Liver (tissue), 9 donors: ENCODE data around the gene NFRKB. TPM values are rescaled to one million over a fixed set of nuclear protein-coding genes. Genes with fewer than 3 reads are reported as not detected.

Source experiments
- DNase-seq: peaks from one replicate; pipeline ENCODE4 v3.0.0-alpha.2; 2017; ENCODE audit warnings: low spot score
- H3K27ac ChIP-seq, 2 donors: one replicate each; pipeline ENCODE4 v1.7.0; 2013; ENCODE audit warnings: inconsistent platforms in 2 of 2, low read length in 2 of 2, control low read depth in 1 of 2, low read depth in 1 of 2, mild to moderate bottlenecking in 1 of 2
- H3K27me3 ChIP-seq, 4 donors: one replicate each; pipeline versions ENCODE4 v1.6.1 to v1.7.0; 2013; ENCODE audit warnings: low read length in 3 of 4, inconsistent platforms in 1 of 4, mild to moderate bottlenecking in 1 of 4, moderate library complexity in 1 of 4; ENCODE audit not compliant: control insufficient read depth in 4 of 4, insufficient read depth in 4 of 4
- H3K36me3 ChIP-seq, 4 donors: one replicate each; pipeline versions ENCODE4 v1.6.1 to v1.7.0; 2013; ENCODE audit warnings: low read length in 3 of 4, mild to moderate bottlenecking in 3 of 4, low read depth in 1 of 4, moderate library complexity in 1 of 4; ENCODE audit not compliant: control insufficient read depth in 4 of 4, insufficient read depth in 3 of 4
- H3K4me1 ChIP-seq, 4 donors: one replicate each; pipeline versions ENCODE4 v1.6.1 to v1.7.0; 2013; ENCODE audit warnings: low read length in 3 of 4, mild to moderate bottlenecking in 3 of 4, moderate library complexity in 1 of 4; ENCODE audit not compliant: control insufficient read depth in 4 of 4, insufficient read depth in 4 of 4
- H3K4me3 ChIP-seq, 3 donors: one replicate each; pipeline versions ENCODE4 v1.6.1 to v1.7.0; 2013; ENCODE audit warnings: low read length in 3 of 3, control low read depth in 1 of 3, low read depth in 1 of 3, mild to moderate bottlenecking in 1 of 3
- H3K9ac ChIP-seq, 2 donors: one replicate each; pipeline ENCODE4 v1.7.0; 2013; ENCODE audit warnings: low read length in 2 of 2, mild to moderate bottlenecking in 2 of 2, moderate library complexity in 2 of 2, control low read depth in 1 of 2, low read depth in 1 of 2
- H3K9me3 ChIP-seq, 4 donors: one replicate each; pipeline versions ENCODE4 v1.6.1 to v1.7.0; 2013; ENCODE audit warnings: low read length in 3 of 4; ENCODE audit not compliant: control insufficient read depth in 4 of 4
- ATF3 ChIP-seq: IDR thresholded peaks from 2 replicates; pipeline ENCODE4 v1.6.1; 2016; ENCODE audit warnings: antibody characterized with exemption
- CTCF ChIP-seq: fragments of 150-350 bp; IDR thresholded peaks from 2 replicates; pipeline ENCODE4 v1.5.1; 2017; ENCODE audit warnings: improper control_type of control experiment, low read depth, low read length; ENCODE audit not compliant: missing input control
- EGR1 ChIP-seq, 2 donors: IDR thresholded peaks; 2 replicates each; pipeline ENCODE4 v1.6.1; 2016 to 2018; ENCODE audit warnings: antibody characterized with exemption in 2 of 2, low read depth in 2 of 2
- FOXA1 ChIP-seq: IDR thresholded peaks from 2 replicates; pipeline ENCODE4 v1.6.1; 2016; ENCODE audit warnings: antibody characterized with exemption
- FOXA2 ChIP-seq: IDR thresholded peaks from 2 replicates; pipeline ENCODE4 v1.6.1; 2016; ENCODE audit warnings: antibody characterized with exemption
- GABPA ChIP-seq, 2 donors: IDR thresholded peaks in 1 of 2; conservative IDR thresholded peaks in 1 of 2; 2 replicates each; pipeline ENCODE4 v1.6.1; 2016; ENCODE audit warnings: antibody characterized with exemption in 2 of 2, mild to moderate bottlenecking in 1 of 2, moderate library complexity in 1 of 2
- HNF4A ChIP-seq, 2 donors: conservative IDR thresholded peaks; 2 replicates each; pipeline ENCODE4 v1.6.1; 2016; ENCODE audit warnings: antibody characterized with exemption in 2 of 2, mild to moderate bottlenecking in 2 of 2
- HNF4G ChIP-seq: IDR thresholded peaks from 2 replicates; pipeline ENCODE4 v1.6.1; 2016; ENCODE audit warnings: antibody characterized with exemption
- JUND ChIP-seq, 2 donors: IDR thresholded peaks; 2 replicates each; pipeline ENCODE4 v1.6.1; 2016; ENCODE audit warnings: antibody characterized with exemption in 2 of 2
- NR2F2 ChIP-seq: IDR thresholded peaks from 2 replicates; pipeline ENCODE4 v1.6.1; 2016; ENCODE audit warnings: antibody characterized with exemption
- RAD21 ChIP-seq, 2 donors: IDR thresholded peaks; 2 replicates each; pipeline ENCODE4 v1.6.1; 2016; ENCODE audit warnings: antibody characterized with exemption in 2 of 2, mild to moderate bottlenecking in 2 of 2
- RXRA ChIP-seq, 2 donors: IDR thresholded peaks; 2 replicates each; pipeline ENCODE4 v1.6.1; 2017 to 2018; ENCODE audit warnings: antibody characterized with exemption in 2 of 2, mild to moderate bottlenecking in 1 of 2
- SP1 ChIP-seq: IDR thresholded peaks from 2 replicates; pipeline ENCODE4 v1.6.1; 2018; ENCODE audit warnings: antibody characterized with exemption, mild to moderate bottlenecking
- TAF1 ChIP-seq: conservative IDR thresholded peaks from 2 replicates; pipeline ENCODE4 v1.6.1; 2016; ENCODE audit warnings: antibody characterized with exemption, mild to moderate bottlenecking
- YY1 ChIP-seq: IDR thresholded peaks from 2 replicates; pipeline ENCODE4 v1.6.1; 2016; ENCODE audit warnings: antibody characterized with exemption, mild to moderate bottlenecking
- ZBTB33 ChIP-seq: IDR thresholded peaks from 2 replicates; pipeline ENCODE4 v1.6.1; 2016; ENCODE audit warnings: antibody characterized with exemption
- WGBS: extraction: QIAGEN DNeasy Blood & Tissue Kit; methylation state at CpG from one replicate; pipeline ENCODE4 v1.1.7; 2013; 5-methylcytosine and 5-hydroxymethylcytosine counted together
- polyA plus RNA-seq, 2 donors: library from polyadenylated mRNA; stranded (reverse) in 1 of 2; unstranded in 1 of 2; fragments of 200-250 nt in 1 of 2; fragments of >200 nt in 1 of 2; fragmentation: Nextera tagmentation in 1 of 2; extraction: Ambion mirVana in 1 of 2; gene quantifications; one replicate each; pipeline versions ENCODE4 v1.2.1 to v1.2.3, GENCODE V29; 2013 to 2015
- total RNA-seq, 2 donors: library from RNA; depleted of rRNA; stranded (reverse); fragments of >200 nt; gene quantifications; one replicate each; pipeline ENCODE4 v1.2.3, GENCODE V29; 2014
- TF ChIP-seq, protein P1 (sequence below): IDR thresholded peaks from 2 replicates; pipeline ENCODE4 v1.6.1; 2016; ENCODE audit warnings: antibody characterized with exemption, mild to moderate bottlenecking
- donor health status: healthy.
- donor health status: healthy.
- donor health status: healthy.
- donor health status: healthy.
- donor health status: healthy.

The NFRKB gene
- total and polyA plus RNA-seq, 4 donors: 5.2 to 20.1 (median 8.9) TPM

DNA sequence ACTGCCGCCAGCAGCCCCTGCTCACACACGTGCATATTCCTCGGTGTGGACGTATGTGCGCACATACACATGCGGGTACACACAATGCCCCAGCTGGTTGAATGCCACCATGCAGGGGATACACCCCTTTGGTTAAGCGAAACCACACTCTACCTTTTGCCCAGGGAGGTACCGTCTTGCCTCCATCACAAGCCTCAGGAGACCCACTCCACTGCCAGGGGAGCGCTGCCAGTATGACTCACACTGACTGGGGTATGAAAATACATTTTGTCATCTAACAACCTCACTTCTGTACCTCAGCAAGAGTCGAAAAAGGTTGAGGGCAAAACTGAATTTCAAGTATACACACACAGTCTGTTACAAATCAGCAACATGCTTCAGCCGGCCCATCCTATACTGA is 40.3 kb downstream of the NFRKB start:
- H3K9me3 ChIP-seq: no peaks in the 10 kb centered on the region
- no peaks in the 10 kb centered on the region for H3K27me3 ChIP-seq
- 89% methylated on average over 11 of the region's 11 CpGs for WGBS
- H3K27ac ChIP-seq: no peak overlapping the region
- no peak overlapping the region for H3K4me3 ChIP-seq
- no peak for DNase-seq
- H3K4me1 ChIP-seq: peaks cover 0 to 13% (median 9%) of the 10 kb centered on the region in 4 donors
- H3K36me3 ChIP-seq: peaks cover 0 to 9% (median 3%) of the 10 kb centered on the region in 4 donors
- no peak for TF ChIP-seq RAD21 (IDR thresholded peaks at IDR 0.05)
- no peak for TF ChIP-seq FOXA1
- TF ChIP-seq FOXA2: no peak
- TF ChIP-seq JUND (IDR thresholded peaks at IDR 0.05): no peak
- TF ChIP-seq RXRA (IDR thresholded peaks at IDR 0.05): no peak
- no peak for TF ChIP-seq GABPA (IDR thresholded peaks at IDR 0.05 in 1 of 2, conservative IDR thresholded peaks at IDR 0.05 in 1 of 2)
- TF ChIP-seq SP1: no peak
- TF ChIP-seq ZBTB33: no peak
- no peak for TF ChIP-seq ATF3
- TF ChIP-seq YY1: no peak
- H3K9ac ChIP-seq: no peak overlapping the region

- TF ChIP-seq ATF3 (no peak), FOXA2 (no peak), RAD21 (IDR thresholded peaks at IDR 0.05) (no peak), NR2F2 (no peak), HNF4G (no peak), JUND (IDR thresholded peaks at IDR 0.05) (no peak), HNF4A (conservative IDR thresholded peaks at IDR 0.05) (no peak), RXRA (IDR thresholded peaks at IDR 0.05) (no peak), TAF1 (no peak), GABPA (IDR thresholded peaks at IDR 0.05 in 1 of 2, conservative IDR thresholded peaks at IDR 0.05 in 1 of 2) (no peak), SP1 (no peak), FOXA1 (no peak), ZBTB33 (no peak), CTCF (no peak), EGR1 (IDR thresholded peaks at IDR 0.05; ENCODE audit: low read depth in 2 of 2) (no peak)
- TF ChIP-seq, protein P1, sequence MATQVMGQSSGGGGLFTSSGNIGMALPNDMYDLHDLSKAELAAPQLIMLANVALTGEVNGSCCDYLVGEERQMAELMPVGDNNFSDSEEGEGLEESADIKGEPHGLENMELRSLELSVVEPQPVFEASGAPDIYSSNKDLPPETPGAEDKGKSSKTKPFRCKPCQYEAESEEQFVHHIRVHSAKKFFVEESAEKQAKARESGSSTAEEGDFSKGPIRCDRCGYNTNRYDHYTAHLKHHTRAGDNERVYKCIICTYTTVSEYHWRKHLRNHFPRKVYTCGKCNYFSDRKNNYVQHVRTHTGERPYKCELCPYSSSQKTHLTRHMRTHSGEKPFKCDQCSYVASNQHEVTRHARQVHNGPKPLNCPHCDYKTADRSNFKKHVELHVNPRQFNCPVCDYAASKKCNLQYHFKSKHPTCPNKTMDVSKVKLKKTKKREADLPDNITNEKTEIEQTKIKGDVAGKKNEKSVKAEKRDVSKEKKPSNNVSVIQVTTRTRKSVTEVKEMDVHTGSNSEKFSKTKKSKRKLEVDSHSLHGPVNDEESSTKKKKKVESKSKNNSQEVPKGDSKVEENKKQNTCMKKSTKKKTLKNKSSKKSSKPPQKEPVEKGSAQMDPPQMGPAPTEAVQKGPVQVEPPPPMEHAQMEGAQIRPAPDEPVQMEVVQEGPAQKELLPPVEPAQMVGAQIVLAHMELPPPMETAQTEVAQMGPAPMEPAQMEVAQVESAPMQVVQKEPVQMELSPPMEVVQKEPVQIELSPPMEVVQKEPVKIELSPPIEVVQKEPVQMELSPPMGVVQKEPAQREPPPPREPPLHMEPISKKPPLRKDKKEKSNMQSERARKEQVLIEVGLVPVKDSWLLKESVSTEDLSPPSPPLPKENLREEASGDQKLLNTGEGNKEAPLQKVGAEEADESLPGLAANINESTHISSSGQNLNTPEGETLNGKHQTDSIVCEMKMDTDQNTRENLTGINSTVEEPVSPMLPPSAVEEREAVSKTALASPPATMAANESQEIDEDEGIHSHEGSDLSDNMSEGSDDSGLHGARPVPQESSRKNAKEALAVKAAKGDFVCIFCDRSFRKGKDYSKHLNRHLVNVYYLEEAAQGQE: no peak
- DNase-seq: no peak
- H3K9me3 ChIP-seq: no peaks in the 10 kb centered on the region
- peak overlapping the region in 1 of 2 donors; percentile 36 for H3K27ac ChIP-seq
- H3K27me3 ChIP-seq: no peaks in the 10 kb centered on the region
- H3K4me1 ChIP-seq: peaks cover 0 to 13% (median 9%) of the 10 kb centered on the region in 4 donors
- H3K4me3 ChIP-seq: no peak overlapping the region
- 86% methylated on average over 7 of the region's 7 CpGs for WGBS
- no peak overlapping the region for H3K9ac ChIP-seq
- peaks cover 0 to 5% (median under 1%) of the 10 kb centered on the region in 4 donors for H3K36me3 ChIP-seq
Measured at GRCh38 chr11:129854232-129854805, 41.1 kb downstream of the NFRKB start.
